Left ventricle myocardium inferior (tissue), 1 donor: Measurements from ENCODE around the gene CRYBG2. TPM values are rescaled to one million over a fixed set of nuclear protein-coding genes. Genes with fewer than 3 reads are reported as not detected.
"Not testable (repeated sequence)": the region's sequence is repeated elsewhere in the genome, so short reads cannot be mapped to it uniquely, and the experiment has no call there.

Experiments
- DNase-seq: peaks from one replicate; pipeline ENCODE4 v3.0.0-alpha.2; 2020
- H3K27ac ChIP-seq: fragments of 200-600 bp; replicated peaks from 2 replicates; pipeline ENCODE4 v1.8.0; 2021
- H3K27me3 ChIP-seq: fragments of 200-600 bp; 2 replicates; pipeline ENCODE4 v1.8.0; 2021; ENCODE audit warnings: low read depth
- H3K36me3 ChIP-seq: fragments of 200-600 bp; 2 replicates; pipeline ENCODE4 v1.8.0; 2021
- H3K4me1 ChIP-seq: fragments of 200-600 bp; 2 replicates; pipeline ENCODE4 v1.8.0; 2021
- H3K4me3 ChIP-seq: fragments of 200-600 bp; 2 replicates; pipeline ENCODE4 v1.8.0; 2021; ENCODE audit warnings: mild to moderate bottlenecking, moderate library complexity
- H3K9me3 ChIP-seq: fragments of 200-600 bp; replicated peaks from 2 replicates; pipeline ENCODE4 v1.8.0; 2021
- intact Hi-C: fragments of 100-400 bp; cut with micrococcal nuclease; formaldehyde crosslinking; loops from one replicate; pipeline ENCODE4 v1.11.0; 2022
- total RNA-seq: library from RNA; stranded (reverse); fragmentation: NEBNext Ultra II Directional; extraction: Animal tissue kit (Norgen Biotek cat#: 25700); gene quantifications from one replicate; pipeline ENCODE4 v1.2.1, GENCODE V29; 2021
- TF ChIP-seq, protein P1 (sequence below): fragments of 200-600 bp; IDR thresholded peaks from 2 replicates; pipeline ENCODE4 v1.8.0; 2021; ENCODE audit warnings: antibody characterized with exemption, mild to moderate bottlenecking, borderline replicate concordance
- donor health status: DM: no; HTN: yes; CAD: no; lungs with severe emphysema.

The CRYBG2 gene
- total RNA-seq, 1 donor from 2014 or later = not detected

DNA sequence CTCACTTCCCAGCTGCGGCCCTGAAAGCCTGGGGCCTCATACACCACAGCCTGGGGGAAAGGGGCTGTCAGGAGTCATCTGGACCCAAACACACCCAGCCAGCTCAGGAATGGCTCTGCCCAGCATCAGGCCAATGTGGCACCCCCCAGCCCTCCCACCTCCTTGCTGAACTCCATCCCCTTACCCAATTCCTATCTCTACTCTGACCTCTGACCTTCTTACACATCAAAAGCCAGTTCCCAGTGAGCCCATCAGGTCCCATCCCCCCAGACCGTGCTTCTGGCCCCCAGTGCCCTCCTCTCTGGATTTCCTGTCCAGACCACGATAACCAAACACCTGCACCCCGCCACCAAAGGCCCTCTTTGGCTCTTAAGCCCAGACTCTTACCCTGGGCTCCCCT, 16.3 kb downstream of the CRYBG2 start:
- H3K9me3 ChIP-seq = no peaks in the 10 kb centered on the region
- DNase-seq = no peak
- TF ChIP-seq, protein P1, sequence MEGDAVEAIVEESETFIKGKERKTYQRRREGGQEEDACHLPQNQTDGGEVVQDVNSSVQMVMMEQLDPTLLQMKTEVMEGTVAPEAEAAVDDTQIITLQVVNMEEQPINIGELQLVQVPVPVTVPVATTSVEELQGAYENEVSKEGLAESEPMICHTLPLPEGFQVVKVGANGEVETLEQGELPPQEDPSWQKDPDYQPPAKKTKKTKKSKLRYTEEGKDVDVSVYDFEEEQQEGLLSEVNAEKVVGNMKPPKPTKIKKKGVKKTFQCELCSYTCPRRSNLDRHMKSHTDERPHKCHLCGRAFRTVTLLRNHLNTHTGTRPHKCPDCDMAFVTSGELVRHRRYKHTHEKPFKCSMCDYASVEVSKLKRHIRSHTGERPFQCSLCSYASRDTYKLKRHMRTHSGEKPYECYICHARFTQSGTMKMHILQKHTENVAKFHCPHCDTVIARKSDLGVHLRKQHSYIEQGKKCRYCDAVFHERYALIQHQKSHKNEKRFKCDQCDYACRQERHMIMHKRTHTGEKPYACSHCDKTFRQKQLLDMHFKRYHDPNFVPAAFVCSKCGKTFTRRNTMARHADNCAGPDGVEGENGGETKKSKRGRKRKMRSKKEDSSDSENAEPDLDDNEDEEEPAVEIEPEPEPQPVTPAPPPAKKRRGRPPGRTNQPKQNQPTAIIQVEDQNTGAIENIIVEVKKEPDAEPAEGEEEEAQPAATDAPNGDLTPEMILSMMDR = no peak
- no peaks in the 10 kb centered on the region for H3K36me3 ChIP-seq
- peaks cover 50% of the 10 kb centered on the region for H3K27me3 ChIP-seq
- no peak overlapping the region for H3K4me3 ChIP-seq
- H3K27ac ChIP-seq = no peak overlapping the region
- intact Hi-C loops = no loop called here
- peaks cover 15% of the 10 kb centered on the region for H3K4me1 ChIP-seq

DNA sequence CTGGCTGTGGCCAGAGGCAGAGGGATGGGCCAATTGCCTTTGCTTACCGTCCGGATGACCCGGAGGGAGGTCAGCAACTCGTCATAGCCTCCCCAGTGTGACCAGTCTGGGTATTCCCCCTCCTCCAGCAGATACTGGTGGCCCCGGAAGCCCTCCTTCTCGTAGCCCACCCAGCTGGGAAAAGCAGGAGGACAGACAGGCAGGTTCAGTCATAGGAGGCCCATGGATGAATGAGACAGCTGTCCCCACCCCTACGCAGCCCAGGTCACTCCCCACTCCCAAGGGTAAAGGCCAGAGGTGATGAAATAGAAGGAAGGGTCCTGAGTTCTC, 16.8 kb downstream of the CRYBG2 start:
- H3K4me3 ChIP-seq = no peak overlapping the region
- H3K27ac ChIP-seq = no peak overlapping the region
- no peak for DNase-seq
- no peaks in the 10 kb centered on the region for H3K36me3 ChIP-seq
- TF ChIP-seq, protein P1 = no peak
- H3K4me1 ChIP-seq = peaks cover 15% of the 10 kb centered on the region
- no peaks in the 10 kb centered on the region for H3K9me3 ChIP-seq
- intact Hi-C loops = no loop called here
- H3K27me3 ChIP-seq = peaks cover 52% of the 10 kb centered on the region

DNA sequence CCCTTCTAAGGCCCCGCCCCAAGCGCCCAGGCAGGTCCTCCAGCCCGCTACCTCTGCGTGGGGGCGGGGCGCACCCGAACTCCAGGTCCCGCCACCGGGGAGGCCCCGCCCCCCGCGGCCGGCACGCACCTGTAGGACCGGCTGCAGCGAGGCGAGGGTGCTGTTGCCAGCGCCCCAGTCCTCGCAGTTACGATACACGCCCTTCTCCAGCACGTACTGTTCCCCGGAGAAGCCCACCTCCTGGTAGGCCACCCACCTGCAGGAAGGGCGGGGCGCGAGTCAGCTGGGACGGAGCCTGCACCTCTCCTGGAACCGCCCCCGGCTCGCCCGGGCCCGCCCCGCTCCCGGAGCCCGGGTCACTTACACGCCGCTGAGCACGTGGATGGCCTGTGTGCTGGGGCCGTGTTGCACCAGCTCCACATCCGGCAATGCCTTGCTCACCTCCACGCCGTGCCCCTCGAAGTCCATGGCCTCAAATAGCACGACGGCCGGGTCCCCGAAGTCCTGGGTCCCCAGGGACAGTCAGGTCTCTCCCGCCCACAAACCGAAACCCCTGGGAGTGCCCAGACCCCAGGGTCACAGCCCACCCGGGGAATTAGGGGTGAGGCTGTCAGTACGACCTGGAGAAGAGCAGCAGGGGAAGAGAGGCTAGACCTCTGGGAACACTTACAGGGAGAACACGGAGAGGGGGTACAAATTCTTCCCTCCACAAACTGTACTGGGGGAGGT, 17.3 kb downstream of the CRYBG2 start:
- Histone ChIP-seq H3K27ac (no peak overlapping the region), H3K9me3 (no peaks in the 10 kb centered on the region), H3K4me3 (peak overlapping the region; percentile 67), H3K36me3 (no peaks in the 10 kb centered on the region), H3K27me3 (peaks cover 54% of the 10 kb centered on the region), H3K4me1 (peaks cover 15% of the 10 kb centered on the region)
- intact Hi-C loops = no loop called here
- TF ChIP-seq, protein P1 = no peak
- peak; percentile 70 for DNase-seq

DNA sequence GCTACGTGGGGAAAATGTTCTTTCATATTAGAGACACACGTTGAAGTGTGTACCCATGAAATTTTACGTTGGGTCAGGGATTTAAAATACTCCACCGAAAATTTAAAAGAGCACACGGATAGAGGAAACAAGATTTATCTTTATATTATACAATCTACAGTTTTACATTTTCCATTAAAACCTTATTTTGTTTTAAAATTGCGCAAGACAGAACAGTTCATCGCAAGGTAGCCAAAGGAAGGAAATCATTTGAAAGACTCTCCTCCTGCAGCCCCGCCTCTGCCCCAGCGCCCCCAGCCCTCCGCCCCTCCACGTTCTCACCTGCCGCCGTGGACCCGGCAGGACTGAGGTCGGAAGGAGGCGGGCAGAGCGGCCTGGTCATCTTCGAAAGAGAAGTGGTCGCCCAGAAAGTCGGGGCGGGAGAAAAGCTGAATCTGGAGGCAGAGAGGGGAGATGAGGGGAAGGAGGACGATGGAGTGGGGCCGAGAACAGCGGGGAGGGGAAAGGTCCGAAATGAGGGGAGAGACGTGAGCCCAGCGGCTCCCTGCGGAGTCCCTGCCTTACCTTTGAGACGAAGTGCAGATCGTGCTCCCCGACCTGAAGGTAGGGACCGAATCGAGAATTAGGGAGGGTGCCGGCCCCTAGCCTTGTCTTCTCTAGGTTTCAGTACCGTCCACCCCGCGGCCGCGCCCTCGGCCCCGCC, 18.0 kb downstream of the CRYBG2 start:
- Histone ChIP-seq H3K27me3 (peaks cover 61% of the 10 kb centered on the region), H3K36me3 (no peaks in the 10 kb centered on the region), H3K4me1 (peaks cover 15% of the 10 kb centered on the region), H3K27ac (no peak overlapping the region), H3K4me3 (peak overlapping the region; percentile 67), H3K9me3 (no peaks in the 10 kb centered on the region)
- no peak for DNase-seq
- intact Hi-C loops = no loop called here
- TF ChIP-seq, protein P1 = no peak

DNA sequence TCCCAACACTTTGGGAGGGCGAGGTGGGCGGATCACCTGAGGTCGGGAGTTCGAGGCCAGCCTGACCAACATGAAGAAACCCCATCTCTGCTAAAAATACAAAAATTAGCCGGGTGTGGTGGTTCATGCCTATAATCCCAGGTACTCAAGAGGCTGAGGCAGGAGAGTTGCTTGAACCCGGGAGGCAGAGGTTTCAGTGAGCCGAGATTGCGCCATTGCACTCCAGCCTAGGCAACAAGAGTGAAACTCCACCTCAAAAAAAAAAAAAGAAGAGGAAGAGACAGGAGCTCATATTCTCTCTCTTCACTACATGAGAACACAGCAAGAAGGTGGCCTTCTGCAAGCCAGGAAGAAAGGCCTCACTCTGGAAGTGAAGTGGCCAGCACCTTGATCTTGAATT, 20.6 kb downstream of the CRYBG2 start:
- H3K36me3 ChIP-seq, H3K4me3 ChIP-seq, DNase-seq, intact Hi-C loops, H3K9me3 ChIP-seq, H3K27ac ChIP-seq: not testable (repeated sequence)
- Histone ChIP-seq H3K4me1 (peaks cover 15% of the 10 kb centered on the region), H3K27me3 (peaks cover 82% of the 10 kb centered on the region)

DNA sequence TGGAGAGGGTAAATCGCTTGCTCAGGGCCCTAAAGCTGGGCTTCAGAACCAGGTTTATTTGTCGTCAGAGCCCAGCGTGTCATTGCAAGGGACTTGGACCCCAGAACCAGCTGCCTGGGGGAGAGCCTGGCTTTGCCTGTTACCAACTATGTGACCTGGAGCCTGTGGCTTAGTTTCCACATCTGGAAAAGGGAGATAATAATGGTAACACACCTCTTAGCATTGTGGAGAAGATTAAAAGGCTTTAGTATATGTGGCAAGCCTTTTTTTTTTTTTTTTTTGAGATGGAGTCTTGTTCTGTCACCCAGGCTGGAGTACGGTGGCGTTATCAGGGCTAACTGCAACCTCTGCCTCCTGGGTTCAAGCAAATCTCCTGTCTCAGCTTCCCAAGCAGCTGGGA, 23.7 kb downstream of the CRYBG2 start:
- Histone ChIP-seq H3K4me1 (no peaks in the 10 kb centered on the region), H3K36me3 (no peaks in the 10 kb centered on the region), H3K27me3 (peaks cover 77% of the 10 kb centered on the region), H3K27ac (no peak overlapping the region), H3K4me3 (no peak overlapping the region), H3K9me3 (no peaks in the 10 kb centered on the region)
- TF ChIP-seq, protein P1 = no peak
- no peak for DNase-seq
- intact Hi-C loops = no loop called here

DNA sequence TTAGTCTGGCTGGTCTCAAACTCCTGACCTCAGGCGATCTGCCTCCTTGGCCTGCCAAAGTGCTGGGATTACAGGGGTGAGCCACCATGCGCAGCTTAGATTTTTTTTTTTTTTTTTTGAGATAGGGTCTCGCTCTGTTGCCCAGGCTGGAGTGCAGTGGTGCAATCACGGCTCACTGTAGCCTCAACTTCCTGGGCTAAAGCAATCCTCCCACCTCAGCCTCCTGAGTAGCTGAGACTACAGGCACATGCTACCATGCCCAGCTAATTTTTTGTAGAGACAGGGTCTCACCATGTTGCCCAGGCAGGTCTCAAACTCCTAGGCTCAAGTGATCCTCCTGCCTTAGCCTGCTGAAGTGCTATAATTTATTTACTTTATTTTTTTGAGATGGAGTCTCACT, 24.6 kb downstream of the CRYBG2 start:
- peaks cover 71% of the 10 kb centered on the region for H3K27me3 ChIP-seq
- H3K4me3 ChIP-seq, H3K27ac ChIP-seq, H3K36me3 ChIP-seq, H3K9me3 ChIP-seq, DNase-seq, H3K4me1 ChIP-seq: not testable (repeated sequence)
- intact Hi-C loops = loop anchor here (10.0 kb wide), 1 partner anchor 225 kb away; no protein-coding TSS in a partner anchor
